Lower lobe of right lung (tissue), 2 donors: ENCODE results near the gene TTC7B. TPM values are rescaled to one million over a fixed set of nuclear protein-coding genes. Genes with fewer than 3 reads are reported as not detected.

Experiments
- ATAC-seq, 2 donors: fragments of 200-7000 bp; cut with Tn5 transposase; one replicate each; pipeline ENCODE4 v1.9.1; 2020 to 2022; ENCODE audit warnings: mild to moderate bottlenecking in 2 of 2, moderate library complexity in 2 of 2
- DNase-seq: peaks from one replicate; pipeline ENCODE4 v3.0.0-alpha.2; 2020
- H3K27ac ChIP-seq: fragments of 200-600 bp; one replicate; pipeline ENCODE4 v1.8.0; 2022
- H3K27me3 ChIP-seq: fragments of 200-600 bp; one replicate; pipeline ENCODE4 v1.8.0; 2022; ENCODE audit warnings: low read depth
- H3K36me3 ChIP-seq: fragments of 200-600 bp; one replicate; pipeline ENCODE4 v1.8.0; 2022; ENCODE audit warnings: mild to moderate bottlenecking
- H3K4me1 ChIP-seq: fragments of 200-600 bp; one replicate; pipeline ENCODE4 v1.8.0; 2022
- H3K4me3 ChIP-seq: fragments of 200-600 bp; one replicate; pipeline ENCODE4 v1.8.0; 2022; ENCODE audit warnings: mild to moderate bottlenecking
- H3K9me3 ChIP-seq: fragments of 200-600 bp; one replicate; pipeline ENCODE4 v1.8.0; 2022
- CTCF ChIP-seq: fragments of 200-600 bp; IDR thresholded peaks from one replicate; pipeline ENCODE4 v1.8.0; 2022; ENCODE audit warnings: antibody characterized with exemption, mild to moderate bottlenecking
- intact Hi-C: fragments of 100-400 bp; cut with DNase I; formaldehyde crosslinking; loops from one replicate; pipeline ENCODE4 v1.11.0; 2022
- total RNA-seq: library from RNA; stranded (reverse); fragmentation: NEBNext Ultra II Directional; extraction: Animal tissue kit (Norgen Biotek cat#: 25700); gene quantifications from one replicate; pipeline ENCODE4 v1.2.1, GENCODE V29; 2021
- donor health status: DM: no; HTN: yes; CAD: no; lungs with severe emphysema.

Gene TTC7B
- total RNA-seq, 1 donor from 2014 or later = 54.1 TPM

GRCh38 chr14:90728951-90729350, 87.3 kb downstream of the TTC7B start:
- ATAC-seq (no peak), DNase-seq (no peak)
- H3K27me3 ChIP-seq = no peaks in the 10 kb centered on the region
- H3K9me3 ChIP-seq = no peaks in the 10 kb centered on the region
- peaks cover 3% of the 10 kb centered on the region for H3K4me1 ChIP-seq
- no peak for TF ChIP-seq CTCF
- no peak overlapping the region for H3K4me3 ChIP-seq
- intact Hi-C loops = no loop called here
- H3K36me3 ChIP-seq = no peaks in the 10 kb centered on the region
- H3K27ac ChIP-seq = no peak overlapping the region

GRCh38 chr14:90727082-90727481, 89.1 kb downstream of the TTC7B start:
- TF ChIP-seq CTCF = no peak
- Histone ChIP-seq H3K27me3 (no peaks in the 10 kb centered on the region), H3K36me3 (no peaks in the 10 kb centered on the region), H3K4me3 (no peak overlapping the region), H3K9me3 (no peaks in the 10 kb centered on the region), H3K4me1 (peaks cover 3% of the 10 kb centered on the region), H3K27ac (no peak overlapping the region)
- no peak for ATAC-seq
- DNase-seq = no peak
- intact Hi-C loops = no loop called here

GRCh38 chr14:90726656-90727055, 89.6 kb downstream of the TTC7B start:
- H3K9me3 ChIP-seq = no peaks in the 10 kb centered on the region
- peak; percentile 67 for ATAC-seq

GRCh38 chr14:90724866-90725265, 91.4 kb downstream of the TTC7B start:
- DNase-seq = no peak
- no peaks in the 10 kb centered on the region for H3K9me3 ChIP-seq
- no peak for ATAC-seq
- no peaks in the 10 kb centered on the region for H3K27me3 ChIP-seq
- intact Hi-C loops = no loop called here
- no peak overlapping the region for H3K4me3 ChIP-seq
- TF ChIP-seq CTCF = no peak
- H3K27ac ChIP-seq = no peak overlapping the region
- H3K4me1 ChIP-seq = peaks cover 3% of the 10 kb centered on the region
- H3K36me3 ChIP-seq = no peaks in the 10 kb centered on the region

More at GRCh38 chr14:90726656-90727055, 89.6 kb downstream of the TTC7B start:
- Histone ChIP-seq H3K4me1 (peaks cover 3% of the 10 kb centered on the region), H3K27me3 (no peaks in the 10 kb centered on the region), H3K4me3 (no peak overlapping the region), H3K27ac (no peak overlapping the region), H3K36me3 (no peaks in the 10 kb centered on the region)
- no peak for TF ChIP-seq CTCF
- DNase-seq = peak; percentile 57
- intact Hi-C loops = no loop called here

- no peaks in the 10 kb centered on the region for H3K27me3 ChIP-seq
- TF ChIP-seq CTCF = no peak
- intact Hi-C loops = no loop called here
- DNase-seq (no peak), ATAC-seq (peak in 1 of 2 donors; percentile 44)
- no peaks in the 10 kb centered on the region for H3K9me3 ChIP-seq
- no peaks in the 10 kb centered on the region for H3K36me3 ChIP-seq
- peaks cover 3% of the 10 kb centered on the region for H3K4me1 ChIP-seq
- no peak overlapping the region for H3K4me3 ChIP-seq
- H3K27ac ChIP-seq = no peak overlapping the region
Observed at GRCh38 chr14:90722590-90722989, 93.6 kb downstream of the TTC7B start.
